Uterus (tissue), 2 donors: ENCODE results near the gene NIN.

ENCODE experiments used
- CTCF ChIP-seq, 4 experiments: fragments of 200-600 bp in 2 of 4; fragments of 450-650 bp in 2 of 4; sonication (generic) in 2 of 4; IDR thresholded peaks; one replicate each; pipeline ENCODE4 v1.5.1; 2016 to 2019; ENCODE audit warnings: antibody characterized with exemption in 4 of 4, mild to moderate bottlenecking in 2 of 4, moderate library complexity in 1 of 4
- POLR2A ChIP-seq, 2 donors: fragments of 450-650 bp; IDR thresholded peaks; one replicate each; pipeline ENCODE4 v1.6.1; 2016; ENCODE audit warnings: antibody characterized with exemption in 2 of 2, mild to moderate bottlenecking in 1 of 2, moderate library complexity in 1 of 2

DNA sequence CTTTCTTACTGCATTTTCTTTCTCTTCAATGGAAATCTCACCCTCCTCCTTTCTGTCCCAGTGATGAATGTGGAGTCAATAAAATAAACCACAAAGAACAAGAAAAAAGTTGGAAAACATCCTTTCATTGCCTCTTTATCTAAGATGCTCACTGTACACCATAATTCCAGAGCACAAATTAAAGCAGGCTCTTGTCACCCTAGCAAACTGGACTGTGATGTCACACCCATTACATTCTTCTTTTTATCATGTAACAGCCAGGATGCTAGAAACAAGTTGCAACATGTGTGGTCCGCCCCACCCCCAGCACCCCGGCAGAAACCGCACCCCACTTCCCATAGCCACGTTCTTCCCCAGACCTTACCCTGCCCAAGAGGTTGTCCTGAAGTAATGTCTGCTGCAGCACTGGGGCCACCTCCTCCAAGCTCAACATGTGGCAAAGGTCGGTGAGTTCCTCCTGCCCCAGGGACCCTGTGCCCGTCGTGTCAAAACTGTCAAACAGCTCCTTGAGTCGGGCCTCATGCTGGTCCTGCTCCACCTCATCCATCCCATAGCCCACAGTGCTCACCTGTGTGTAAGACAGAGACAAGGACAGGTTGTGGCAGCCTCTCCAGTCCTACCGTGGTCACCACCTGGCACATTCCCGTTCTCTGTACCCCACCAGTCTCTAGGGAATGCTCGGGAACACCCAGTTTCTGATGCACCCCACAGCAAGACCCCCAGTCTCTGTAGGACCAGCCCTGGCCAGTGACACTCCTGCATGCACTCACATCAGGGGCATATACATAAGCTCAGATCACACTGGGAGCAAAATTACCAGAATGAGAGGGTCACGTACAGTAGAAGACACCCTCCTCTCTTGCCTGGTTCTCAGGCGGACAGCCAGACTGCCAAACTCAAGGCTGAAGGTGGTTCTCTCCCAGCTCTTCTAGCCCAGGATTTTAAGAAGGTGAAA is 9.2 kb downstream of the NIN start:
- TF ChIP-seq CTCF (IDR thresholded peaks at IDR 0.05) = no peak
- no peak for TF ChIP-seq POLR2A (IDR thresholded peaks at IDR 0.05)
